H1 (cell line): Measurements from ENCODE around the gene RFFL. TPM values are rescaled to one million over a fixed set of nuclear protein-coding genes. Genes with fewer than 3 reads are reported as not detected.

Source experiments
- FOSL1 ChIP-seq: IDR thresholded peaks from 2 replicates; pipeline ENCODE4 v1.6.1; 2011; ENCODE audit warnings: mild to moderate bottlenecking, low read depth, low read length, moderate library complexity; ENCODE audit not compliant: insufficient read depth
- POU5F1 ChIP-seq: IDR thresholded peaks from 2 replicates; pipeline ENCODE4 v1.6.1; 2011; ENCODE audit warnings: low read depth, mild to moderate bottlenecking, low read length, moderate library complexity
- ZNF274 ChIP-seq: IDR thresholded peaks from 2 replicates; pipeline ENCODE4 v1.7.0; 2012; ENCODE audit warnings: low read length, borderline replicate concordance; ENCODE audit errors: extremely low read depth
- polyA plus RNA-seq, 7 experiments: library from polyadenylated mRNA; depleted of rRNA in 3 of 7; stranded (reverse) in 5 of 7; unstranded in 2 of 7; fragments of >200 nt in 5 of 7; fragments of 200-250 nt in 2 of 7; gene quantifications; 1 replicate in 5 of 7; 2 replicates in 1 of 7; 4 replicates in 1 of 7; pipeline versions ENCODE4 v1.2.1 to v1.2.3, GENCODE V29; 2011 to 2013; ENCODE audit warnings: missing spikeins in 2 of 7, mixed read lengths in 2 of 7
- total RNA-seq: library from RNA; stranded (reverse); fragmentation: NEBNext Ultra II Directional; extraction: Animal tissue kit (Norgen Biotek cat#: 25700); gene quantifications from 2 replicates; pipeline ENCODE4 v1.2.1, GENCODE V29; 2021

The RFFL gene
- total and polyA plus RNA-seq, 2 of the 8 experiments (the other 6 are each of a cell fraction or from before 2014, with no cell fraction given): 14.0 to 24.5 TPM

GRCh38 chr17:34979153-34979552 is 84.4 kb downstream of the RFFL start (continued):
- TF ChIP-seq ZNF274: no peak
- no peak for TF ChIP-seq POU5F1
- TF ChIP-seq FOSL1: no peak
